ENCODE measurements around the gene FAM200C.

FAM200C gene

GRCh38 chr5:160418561-160419457 lies 19.0 kb upstream of the FAM200C start, which contains the start of gene SLU7:
Gene SLU7 (minus strand): TSS chr5:160419081. CDS start chr5:160415294, 3,787 bp downstream.
- peak; percentile 89 for DNase-seq

- no peak for DNase-seq
Measured at GRCh38 chr5:160398806-160399205, 1.0 kb downstream of the FAM200C start.

GRCh38 chr5:160397492-160397891 lies 2.4 kb downstream of the FAM200C start:
- DNase-seq, result no peak

- no peak for DNase-seq
Measured at GRCh38 chr5:160395111-160395510, 4.7 kb downstream of the FAM200C start.

GRCh38 chr5:160390787-160391696 lies 8.8 kb downstream of the FAM200C start:
- DNase-seq, result no peak

GRCh38 chr5:160387445-160387844 lies 12.4 kb downstream of the FAM200C start:
- DNase-seq, result no peak

- no peak for DNase-seq
Measured at GRCh38 chr5:160385496-160385895, 14.4 kb downstream of the FAM200C start.

GRCh38 chr5:160384681-160385080 lies 15.2 kb downstream of the FAM200C start:
- no peak for DNase-seq

- no peak for DNase-seq
Measured at GRCh38 chr5:160382346-160382745, 17.5 kb downstream of the FAM200C start.

GRCh38 chr5:160380041-160380440 lies 19.8 kb downstream of the FAM200C start:
- DNase-seq, result no peak

GRCh38 chr5:160379511-160379910 lies 20.3 kb downstream of the FAM200C start:
- DNase-seq, result no peak

- no peak for DNase-seq
Measured at GRCh38 chr5:160378330-160378729, 21.5 kb downstream of the FAM200C start.

- no peak for DNase-seq
Measured at GRCh38 chr5:160377651-160378050, 22.2 kb downstream of the FAM200C start.

- no peak for DNase-seq
Measured at GRCh38 chr5:160376416-160376815, 23.4 kb downstream of the FAM200C start.

GRCh38 chr5:160375701-160376100 lies 24.2 kb downstream of the FAM200C start:
- DNase-seq, result no peak

GRCh38 chr5:160375166-160375565 lies 24.7 kb downstream of the FAM200C start:
- DNase-seq, result no peak

GRCh38 chr5:160371294-160371693 lies 28.6 kb downstream of the FAM200C start:
- DNase-seq, result no peak

GRCh38 chr5:160370713-160371034 lies 29.2 kb downstream of the FAM200C start:
- no peak for DNase-seq

- DNase-seq, result no peak
Measured at GRCh38 chr5:160369990-160370712, 29.7 kb downstream of the FAM200C start, which contains the start of gene C1QTNF2. Gene C1QTNF2 (minus strand): TSS chr5:160370626. CDS start chr5:160355011, 15,615 bp downstream.

- DNase-seq, result no peak
Measured at GRCh38 chr5:160367885-160368284, 32.0 kb downstream of the FAM200C start.

- no peak for DNase-seq
Measured at GRCh38 chr5:160367261-160367660, 32.6 kb downstream of the FAM200C start.

- DNase-seq, result no peak
Measured at GRCh38 chr5:160366230-160366629, 33.6 kb downstream of the FAM200C start.

Data from SHP77 treated with DMSO at 0.1 percent for 48 hours (cell line).